Gastrocnemius medialis (tissue), 4 donors: Measurements from ENCODE around the gene HCRTR2. TPM values are rescaled to one million over a fixed set of nuclear protein-coding genes. Genes with fewer than 3 reads are reported as not detected.

Source experiments
- ATAC-seq, 2 donors: fragments of 150-250 bp; one replicate each; pipeline ENCODE4 v1.9.1; 2016
- DNase-seq, 2 donors: peaks; one replicate each; pipeline ENCODE4 v3.0.0-alpha.2; 2019
- H3K27ac ChIP-seq, 4 donors: fragments of 200-600 bp; sonication (generic); 1 replicate in 1 of 4; 2 replicates in 3 of 4; pipeline ENCODE4 v1.5.1; 2016 to 2018; ENCODE audit warnings: mild to moderate bottlenecking in 2 of 4, moderate library complexity in 1 of 4
- H3K27me3 ChIP-seq, 3 donors: fragments of 200-600 bp; sonication (generic) in 2 of 3; 1 replicate in 1 of 3; 2 replicates in 2 of 3; pipeline versions ENCODE4 v1.5.1 to v1.6.0; 2016 to 2019; ENCODE audit warnings: mild to moderate bottlenecking in 1 of 3, moderate library complexity in 1 of 3
- H3K36me3 ChIP-seq, 2 donors: fragments of 200-600 bp; sonication (generic) in 1 of 2; one replicate each; pipeline ENCODE4 v1.5.1; 2017 to 2018
- H3K4me1 ChIP-seq, 2 donors: fragments of 200-600 bp; sonication (generic) in 1 of 2; one replicate each; pipeline ENCODE4 v1.5.1; 2016 to 2017; ENCODE audit warnings: mild to moderate bottlenecking in 2 of 2
- H3K4me3 ChIP-seq, 4 donors: fragments of 200-600 bp; sonication (generic) in 3 of 4; 1 replicate in 1 of 4; 2 replicates in 3 of 4; pipeline ENCODE4 v1.5.1; 2016 to 2019; ENCODE audit warnings: mild to moderate bottlenecking in 2 of 4
- H3K9me3 ChIP-seq, 3 donors: fragments of 200-600 bp; sonication (generic) in 2 of 3; 1 replicate in 1 of 3; 2 replicates in 2 of 3; pipeline ENCODE4 v1.5.1; 2016 to 2019
- POLR2A ChIP-seq, 2 donors: fragments of 450-650 bp; IDR thresholded peaks; one replicate each; pipeline ENCODE4 v1.6.1; 2017; ENCODE audit warnings: antibody characterized with exemption in 2 of 2, mild to moderate bottlenecking in 2 of 2, moderate library complexity in 2 of 2
- in situ Hi-C, 4 donors: fragments of 200-750 bp; cut with MboI; loops; one replicate each; pipeline versions ENCODE4 v1.15.0 to v1.8.0; 2017; ENCODE audit warnings: low sequenced_read_pairs in 4 of 4
- intact Hi-C: fragments of 100-400 bp; cut with DNase I; formaldehyde crosslinking; loops from one replicate; pipeline ENCODE4 v1.15.1; 2023; ENCODE audit warnings: low total_unique reads
- total RNA-seq, 4 donors: library from RNA; depleted of rRNA; stranded (reverse); fragments of >200 nt; gene quantifications; one replicate each; pipeline versions ENCODE4 v1.1.0 to v1.2.3, GENCODE V29; 2016
- TF ChIP-seq, protein P1 (sequence below), 5 experiments: fragments of 450-650 bp in 3 of 5; fragments of 200-600 bp in 2 of 5; sonication (generic) in 2 of 5; IDR thresholded peaks in 4 of 5; conservative IDR thresholded peaks in 1 of 5; 1 replicate in 4 of 5; 2 replicates in 1 of 5; pipeline ENCODE4 v1.5.1; 2016 to 2019; ENCODE audit warnings: antibody characterized with exemption in 5 of 5, mild to moderate bottlenecking in 3 of 5, moderate library complexity in 3 of 5

The HCRTR2 gene
- not detected for total RNA-seq

DNA sequence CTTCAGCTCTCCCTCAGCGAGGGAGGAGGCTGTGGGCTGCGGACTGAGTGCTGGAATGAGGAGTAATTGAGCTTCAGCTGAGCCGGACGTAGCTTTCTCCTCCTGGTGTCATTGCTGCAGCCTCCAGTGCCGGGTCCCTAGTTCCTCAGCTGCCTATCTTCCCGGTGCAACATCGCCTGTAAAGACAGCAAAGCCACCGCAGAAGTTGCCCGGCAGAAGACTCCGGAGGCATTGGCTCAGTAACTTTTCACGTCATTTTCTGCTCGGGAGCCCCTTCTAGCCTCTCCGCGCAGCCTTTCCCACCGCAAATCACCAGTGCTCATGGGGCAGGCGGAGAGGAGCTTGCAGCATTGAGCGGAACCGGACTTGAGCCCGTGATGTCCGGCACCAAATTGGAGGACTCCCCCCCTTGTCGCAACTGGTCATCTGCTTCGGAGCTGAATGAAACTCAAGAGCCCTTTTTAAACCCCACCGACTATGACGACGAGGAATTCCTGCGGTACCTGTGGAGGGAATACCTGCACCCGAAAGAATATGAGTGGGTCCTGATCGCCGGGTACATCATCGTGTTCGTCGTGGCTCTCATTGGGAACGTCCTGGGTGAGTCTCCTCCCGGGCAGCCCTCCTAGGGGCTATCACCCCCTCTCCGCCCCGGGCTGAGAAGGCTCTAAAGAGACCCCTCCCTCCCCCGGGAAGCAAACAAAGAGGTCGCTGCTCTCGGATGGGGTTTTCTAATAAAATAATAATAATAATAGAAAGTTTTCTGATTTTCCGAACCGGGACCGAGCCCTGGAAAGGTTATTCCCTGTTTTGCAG lies at the start of gene HCRTR2:
TSS of gene HCRTR2 (plus strand) at position 305 of the 816 bp plus-strand sequence. CDS start at position 378, 73 bp downstream.
- H3K4me1 ChIP-seq, result peaks cover 0 to 8% of the 10 kb centered on the region in 2 donors
- in situ Hi-C loops, result no loop called here
- H3K9me3 ChIP-seq, result no peaks in the 10 kb centered on the region
- H3K36me3 ChIP-seq, result no peaks in the 10 kb centered on the region
- peaks cover 23 to 32% (median 26%) of the 10 kb centered on the region in 3 donors for H3K27me3 ChIP-seq
- TF ChIP-seq, protein P1, sequence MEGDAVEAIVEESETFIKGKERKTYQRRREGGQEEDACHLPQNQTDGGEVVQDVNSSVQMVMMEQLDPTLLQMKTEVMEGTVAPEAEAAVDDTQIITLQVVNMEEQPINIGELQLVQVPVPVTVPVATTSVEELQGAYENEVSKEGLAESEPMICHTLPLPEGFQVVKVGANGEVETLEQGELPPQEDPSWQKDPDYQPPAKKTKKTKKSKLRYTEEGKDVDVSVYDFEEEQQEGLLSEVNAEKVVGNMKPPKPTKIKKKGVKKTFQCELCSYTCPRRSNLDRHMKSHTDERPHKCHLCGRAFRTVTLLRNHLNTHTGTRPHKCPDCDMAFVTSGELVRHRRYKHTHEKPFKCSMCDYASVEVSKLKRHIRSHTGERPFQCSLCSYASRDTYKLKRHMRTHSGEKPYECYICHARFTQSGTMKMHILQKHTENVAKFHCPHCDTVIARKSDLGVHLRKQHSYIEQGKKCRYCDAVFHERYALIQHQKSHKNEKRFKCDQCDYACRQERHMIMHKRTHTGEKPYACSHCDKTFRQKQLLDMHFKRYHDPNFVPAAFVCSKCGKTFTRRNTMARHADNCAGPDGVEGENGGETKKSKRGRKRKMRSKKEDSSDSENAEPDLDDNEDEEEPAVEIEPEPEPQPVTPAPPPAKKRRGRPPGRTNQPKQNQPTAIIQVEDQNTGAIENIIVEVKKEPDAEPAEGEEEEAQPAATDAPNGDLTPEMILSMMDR (IDR thresholded peaks at IDR 0.05 in 4 of 5, conservative IDR thresholded peaks at IDR 0.05 in 1 of 5), result no peak
- no peak for TF ChIP-seq POLR2A (IDR thresholded peaks at IDR 0.05)
- no peak for ATAC-seq
- intact Hi-C loops, result no loop called here
- peak within 1 kb of the TSS; percentile 36 to 55 (median 43) for H3K4me3 ChIP-seq
- H3K27ac ChIP-seq, result no peak within 1 kb of the TSS
- DNase-seq, result no peak

GRCh38 chr6:55130806-55131324 lies 43.5 kb upstream of the HCRTR2 start:
- no peak for TF ChIP-seq POLR2A (IDR thresholded peaks at IDR 0.05)
- TF ChIP-seq, protein P1 (IDR thresholded peaks at IDR 0.05 in 4 of 5, conservative IDR thresholded peaks at IDR 0.05 in 1 of 5), result no peak
- Histone ChIP-seq H3K27me3 (no peaks in the 10 kb centered on the region), H3K4me3 (no peak overlapping the region), H3K4me1 (no peaks in the 10 kb centered on the region), H3K36me3 (no peaks in the 10 kb centered on the region), H3K9me3 (no peaks in the 10 kb centered on the region), H3K27ac (no peak overlapping the region)
- no peak for ATAC-seq
- DNase-seq, result no peak
- in situ Hi-C loops, result no loop called here
- intact Hi-C loops, result no loop called here

- TF ChIP-seq POLR2A (IDR thresholded peaks at IDR 0.05), result no peak
- TF ChIP-seq, protein P1 (IDR thresholded peaks at IDR 0.05 in 4 of 5, conservative IDR thresholded peaks at IDR 0.05 in 1 of 5), result no peak
- Histone ChIP-seq H3K27me3 (no peaks in the 10 kb centered on the region), H3K4me3 (no peak overlapping the region), H3K27ac (no peak overlapping the region), H3K36me3 (no peaks in the 10 kb centered on the region), H3K4me1 (no peaks in the 10 kb centered on the region), H3K9me3 (no peaks in the 10 kb centered on the region)
- intact Hi-C loops (no loop called here), in situ Hi-C loops (no loop called here)
- no peak for DNase-seq
- ATAC-seq, result no peak
Observed at GRCh38 chr6:55131616-55132015, 42.7 kb upstream of the HCRTR2 start.

DNA sequence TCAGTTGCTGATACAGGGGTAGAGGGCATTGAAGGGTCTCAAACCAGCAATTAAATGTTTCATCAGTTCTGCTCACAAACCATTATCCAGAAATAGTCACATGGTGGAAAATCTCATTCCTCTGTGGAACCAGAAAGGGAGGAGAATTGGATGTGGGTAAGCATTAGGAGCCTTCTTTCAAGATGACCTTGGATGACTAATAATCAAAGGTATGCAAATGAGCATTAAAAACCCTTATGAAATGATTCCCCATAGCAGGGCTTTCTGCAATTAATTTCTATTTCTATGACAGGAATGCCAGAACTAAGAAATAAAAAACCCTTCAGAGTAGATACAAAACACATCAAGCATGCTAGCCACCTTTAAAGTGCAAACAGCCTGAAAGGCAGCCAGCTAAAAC lies 37.4 kb upstream of the HCRTR2 start:
- TF ChIP-seq, protein P1 (IDR thresholded peaks at IDR 0.05 in 4 of 5, conservative IDR thresholded peaks at IDR 0.05 in 1 of 5), result no peak
- TF ChIP-seq POLR2A (IDR thresholded peaks at IDR 0.05), result no peak
- H3K9me3 ChIP-seq, result no peaks in the 10 kb centered on the region
- no peak overlapping the region for H3K4me3 ChIP-seq
- in situ Hi-C loops, result no loop called here
- no peak overlapping the region for H3K27ac ChIP-seq
- H3K36me3 ChIP-seq, result no peaks in the 10 kb centered on the region
- DNase-seq (no peak), ATAC-seq (no peak)
- H3K27me3 ChIP-seq, result no peaks in the 10 kb centered on the region
- intact Hi-C loops, result no loop called here
- H3K4me1 ChIP-seq, result no peaks in the 10 kb centered on the region
